8988T (cell line): ENCODE data around the gene AKR1A1.
"Not testable (repeated sequence)": the region's sequence is repeated elsewhere in the genome, so short reads cannot be mapped to it uniquely, and the experiment has no call there.

Source experiments
- DNase-seq: peaks from one replicate; pipeline ENCODE4 v3.0.0; 2011

AKR1A1 gene

GRCh38 chr1:45570631-45571030 lies 20.0 kb downstream of the AKR1A1 start:
- DNase-seq = no peak

DNA sequence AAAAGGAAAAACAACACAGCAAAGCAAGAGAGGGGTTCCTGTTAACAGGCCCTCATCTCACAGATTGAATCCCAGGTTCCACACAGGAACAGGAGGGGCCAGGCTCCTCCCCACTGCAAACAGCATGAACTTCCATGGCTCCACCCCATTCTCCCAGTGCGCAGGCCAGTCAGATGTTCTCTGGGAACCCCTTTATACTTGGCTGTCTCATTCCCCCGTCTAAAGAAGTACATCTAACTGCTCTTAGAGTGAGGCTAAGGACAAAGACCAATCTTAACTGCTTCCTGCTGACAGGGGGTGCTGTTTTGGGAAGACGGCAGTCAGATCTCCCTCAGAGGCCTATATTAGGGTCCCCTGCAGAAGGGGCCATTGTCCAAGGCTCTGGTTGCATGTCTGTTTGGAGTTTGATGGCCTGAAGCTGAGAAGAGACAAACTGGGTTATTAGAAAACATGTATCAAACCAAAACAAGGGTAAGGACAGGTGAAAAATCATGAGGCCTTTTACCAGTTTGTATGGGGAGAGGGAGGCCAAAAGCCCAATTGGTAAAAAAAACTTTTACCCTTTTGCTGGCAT lies 22.7 kb downstream of the AKR1A1 start:
- no peak for DNase-seq

DNA sequence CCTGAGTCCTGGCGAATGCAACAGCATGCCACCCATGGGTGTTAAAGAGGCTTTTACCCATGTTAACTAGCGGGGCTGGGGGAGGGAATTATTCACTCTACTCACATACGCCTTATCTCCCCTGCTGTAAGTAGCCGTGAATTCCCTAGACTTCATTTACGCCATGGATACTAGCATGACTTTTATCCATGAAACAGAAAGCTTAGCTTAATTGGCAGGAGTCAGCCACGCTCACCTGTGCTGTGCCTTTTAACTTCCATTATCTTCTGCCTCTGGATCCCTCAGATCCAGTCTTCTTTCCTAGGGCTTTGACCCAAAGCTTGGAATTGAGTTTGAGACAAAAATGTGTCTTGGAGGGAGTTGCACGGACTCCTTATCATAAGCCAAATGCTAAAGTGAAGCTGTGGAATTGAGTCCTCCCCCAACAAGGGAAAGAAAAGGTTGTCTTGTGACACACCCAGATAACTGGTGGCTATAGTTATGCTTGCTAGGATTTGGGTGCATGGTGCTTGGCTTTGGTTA lies 23.5 kb downstream of the AKR1A1 start:
- DNase-seq = no peak

DNA sequence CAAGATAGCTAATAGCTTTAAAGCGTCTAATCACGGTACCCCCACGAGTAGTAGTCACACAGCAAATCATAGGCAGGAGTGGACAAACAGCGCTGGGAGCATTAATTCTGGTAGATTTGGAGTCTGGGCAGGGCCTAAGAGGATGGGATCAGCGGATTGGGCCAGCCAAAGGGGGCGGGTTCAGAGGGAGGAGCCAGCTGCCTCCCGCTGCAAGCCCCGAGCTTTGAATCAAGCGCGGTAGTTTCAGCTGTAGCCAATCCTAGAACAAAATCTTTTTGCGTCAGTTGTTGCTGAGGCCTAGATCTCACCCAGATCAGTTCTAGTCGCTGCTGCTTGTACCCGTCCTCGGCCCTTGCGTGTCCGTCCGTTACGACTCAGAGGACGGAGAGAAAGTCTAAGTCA lies 32.6 kb downstream of the AKR1A1 start:
- DNase-seq = peak; percentile 86

- peak; percentile 48 for DNase-seq
Measured at GRCh38 chr1:45583666-45584350, 33.2 kb downstream of the AKR1A1 start, which contains the start of gene NASP. Gene NASP (plus strand): TSS chr1:45584041. CDS start chr1:45584147, 106 bp downstream.

GRCh38 chr1:45584351-45585109 lies 33.9 kb downstream of the AKR1A1 start:
- peak; percentile 49 for DNase-seq

- no peak for DNase-seq
Measured at GRCh38 chr1:45585110-45585426, 34.4 kb downstream of the AKR1A1 start.

GRCh38 chr1:45585496-45586075 lies 35.0 kb downstream of the AKR1A1 start:
- no peak for DNase-seq

- no peak for DNase-seq
Measured at GRCh38 chr1:45586769-45587168, 36.1 kb downstream of the AKR1A1 start.

DNA sequence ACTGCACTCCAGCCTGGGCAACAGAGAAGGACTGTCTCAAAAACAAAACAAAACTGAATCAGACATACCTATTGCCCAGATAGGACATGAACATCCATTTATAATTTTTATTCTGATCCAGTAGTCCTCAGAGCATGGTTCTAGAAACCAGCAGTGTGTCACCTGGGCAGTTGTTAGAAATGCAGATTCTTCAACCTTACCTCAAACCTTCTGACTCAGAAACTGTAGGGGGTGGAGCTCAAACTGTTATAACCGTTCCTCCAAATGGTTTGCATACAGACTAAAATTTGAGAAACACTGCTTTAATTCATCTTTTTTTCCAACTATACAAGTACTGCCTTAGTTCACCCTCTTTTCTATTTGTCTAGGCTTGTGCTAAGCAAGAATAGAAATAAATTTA lies 39.2 kb downstream of the AKR1A1 start:
- DNase-seq = no peak

GRCh38 chr1:45594412-45594811 lies 43.8 kb downstream of the AKR1A1 start:
- DNase-seq = no peak

GRCh38 chr1:45596765-45597164 lies 46.1 kb downstream of the AKR1A1 start:
- not testable (repeated sequence) for DNase-seq

DNA sequence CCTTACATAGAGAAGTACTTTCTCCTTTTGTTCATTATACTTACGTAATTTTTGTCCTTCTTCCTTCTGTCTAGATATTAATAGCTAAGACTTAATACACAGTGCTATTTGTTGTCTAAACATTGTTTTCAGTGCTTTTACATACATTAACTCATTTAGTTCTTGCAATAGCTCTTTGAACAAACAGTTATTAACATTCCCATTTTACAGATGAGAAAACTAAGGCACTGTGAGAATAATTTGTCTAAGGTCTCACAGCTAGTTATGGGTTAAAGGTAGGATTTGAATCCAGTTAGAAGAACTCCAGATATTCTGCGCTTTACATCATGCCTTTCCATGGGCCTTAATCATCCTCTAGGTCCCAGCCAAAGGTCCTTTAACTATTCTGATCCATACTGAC lies 53.6 kb downstream of the AKR1A1 start:
- no peak for DNase-seq

GRCh38 chr1:45607404-45608074 lies 56.9 kb downstream of the AKR1A1 start:
- DNase-seq = no peak

DNA sequence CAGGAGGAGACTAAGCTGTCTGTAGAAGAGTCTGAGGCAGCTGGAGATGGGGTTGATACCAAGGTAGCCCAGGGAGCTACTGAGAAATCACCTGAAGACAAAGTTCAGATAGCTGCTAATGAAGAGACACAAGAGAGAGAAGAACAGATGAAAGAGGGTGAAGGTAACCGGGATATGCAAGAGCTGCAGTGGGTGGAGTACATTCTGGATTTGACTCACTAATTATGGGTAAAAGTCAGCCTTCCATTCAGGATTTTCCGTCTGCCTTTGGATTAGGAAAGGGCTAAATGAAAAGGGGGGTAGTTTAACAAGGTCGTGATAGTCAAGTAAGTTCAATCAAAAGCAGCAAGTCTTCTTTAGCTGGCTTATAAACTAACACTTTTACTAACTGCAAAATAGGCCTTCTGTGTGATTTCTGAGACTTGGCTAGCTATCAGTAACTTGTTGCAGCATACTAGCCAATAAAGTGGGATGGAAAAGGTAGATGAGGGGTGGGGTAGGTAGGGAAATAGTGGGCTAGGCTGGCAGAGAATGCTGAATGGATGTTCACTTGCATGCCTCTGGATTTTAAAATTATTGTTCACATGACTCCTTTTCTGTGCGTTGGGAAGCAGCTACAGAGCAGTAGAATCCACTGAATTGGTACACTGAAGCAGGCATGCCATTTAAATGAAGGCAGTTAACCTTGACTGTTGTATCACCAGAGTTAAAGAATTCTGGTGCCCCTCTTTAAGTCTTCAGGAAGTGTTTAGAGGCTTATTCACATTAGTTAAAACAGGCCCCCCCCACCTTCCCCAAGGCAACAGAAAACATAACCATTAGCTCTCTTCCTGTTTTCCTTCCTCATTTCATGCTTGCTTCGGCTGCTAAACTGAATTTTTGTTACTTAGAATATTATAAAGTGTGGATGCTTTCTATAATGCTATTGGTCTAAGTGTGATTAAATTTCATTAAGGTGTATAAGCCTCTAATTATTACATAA lies 57.8 kb downstream of the AKR1A1 start:
- DNase-seq = no peak

DNA sequence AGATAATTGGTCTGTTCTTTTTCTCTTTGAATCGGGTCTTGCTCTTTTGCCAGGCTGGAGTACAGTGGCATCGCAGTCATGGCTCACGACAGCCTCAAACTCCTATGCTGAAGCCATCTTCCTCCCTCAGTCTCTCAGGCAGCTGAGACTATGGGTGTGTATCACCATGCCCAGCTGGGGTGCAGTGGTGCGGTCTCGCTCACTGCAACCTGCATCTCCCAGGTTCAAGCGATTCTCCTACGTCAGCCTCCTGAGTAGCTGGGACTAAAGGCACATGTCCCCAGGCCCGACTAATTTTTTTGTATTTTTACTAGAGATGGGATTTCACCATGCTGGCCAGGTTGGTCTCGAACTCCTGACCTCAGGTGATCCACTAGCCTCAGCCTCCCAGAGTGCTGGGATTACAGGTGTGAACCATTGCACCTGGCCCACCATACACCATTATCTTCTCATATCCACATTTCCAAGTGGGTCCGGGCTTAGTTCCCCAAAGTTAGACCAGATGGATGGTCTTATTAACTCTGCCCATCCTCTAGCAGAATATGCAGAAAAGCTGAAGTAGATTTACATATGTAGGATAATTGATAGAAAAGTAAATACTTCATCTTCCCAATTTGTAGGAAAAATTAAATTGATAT lies 60.1 kb downstream of the AKR1A1 start:
- DNase-seq = no peak

- no peak for DNase-seq
Measured at GRCh38 chr1:45612941-45613579, 62.4 kb downstream of the AKR1A1 start.

- no peak for DNase-seq
Measured at GRCh38 chr1:45615885-45616284, 65.3 kb downstream of the AKR1A1 start.

DNA sequence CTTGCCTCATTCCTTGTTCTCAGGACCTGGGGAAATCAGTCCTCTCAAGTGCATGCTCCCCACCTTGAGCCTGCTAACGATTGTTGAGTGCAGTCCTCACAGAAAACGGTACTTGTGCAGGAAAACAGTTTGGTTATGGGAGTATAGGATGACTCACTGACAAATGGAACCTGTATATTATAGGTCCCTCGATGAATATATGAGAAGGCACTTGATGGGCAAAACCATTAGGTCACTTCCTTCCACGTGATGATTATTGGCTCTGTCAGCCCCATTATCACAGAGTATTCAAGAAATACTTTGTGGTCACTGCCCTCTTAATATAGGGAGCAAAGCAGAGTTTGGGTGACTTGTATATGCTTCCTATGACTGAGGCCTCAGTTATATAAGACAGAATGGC lies 67.0 kb downstream of the AKR1A1 start:
- no peak for DNase-seq

GRCh38 chr1:45619149-45619921 lies 68.7 kb downstream of the AKR1A1 start:
- no peak for DNase-seq
